Measurements from ENCODE around the gene LRP1.

LRP1 gene

GRCh38 chr12:57094208-57095160 lies 33.8 kb upstream of the LRP1 start:
- DNase-seq: no peak

DNA sequence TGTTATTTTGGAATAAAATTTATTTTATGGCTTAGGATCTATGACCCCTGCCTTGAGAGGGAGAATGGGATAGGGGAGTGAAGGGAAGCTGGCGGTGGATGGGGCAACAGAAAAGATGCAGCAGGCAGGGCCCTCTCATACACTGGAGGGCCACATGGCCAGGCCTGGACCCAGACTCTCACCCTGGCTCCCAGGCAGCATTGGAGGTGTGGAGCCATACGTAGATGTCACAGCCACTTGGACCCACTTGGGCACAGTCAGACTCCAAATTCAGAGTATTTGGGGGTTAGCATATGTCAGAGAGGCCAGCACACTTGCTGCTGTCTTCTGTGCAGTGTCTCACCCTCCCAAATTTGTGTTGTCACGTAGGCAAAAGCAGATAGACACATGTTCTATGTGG lies 32.8 kb upstream of the LRP1 start:
- DNase-seq: no peak

DNA sequence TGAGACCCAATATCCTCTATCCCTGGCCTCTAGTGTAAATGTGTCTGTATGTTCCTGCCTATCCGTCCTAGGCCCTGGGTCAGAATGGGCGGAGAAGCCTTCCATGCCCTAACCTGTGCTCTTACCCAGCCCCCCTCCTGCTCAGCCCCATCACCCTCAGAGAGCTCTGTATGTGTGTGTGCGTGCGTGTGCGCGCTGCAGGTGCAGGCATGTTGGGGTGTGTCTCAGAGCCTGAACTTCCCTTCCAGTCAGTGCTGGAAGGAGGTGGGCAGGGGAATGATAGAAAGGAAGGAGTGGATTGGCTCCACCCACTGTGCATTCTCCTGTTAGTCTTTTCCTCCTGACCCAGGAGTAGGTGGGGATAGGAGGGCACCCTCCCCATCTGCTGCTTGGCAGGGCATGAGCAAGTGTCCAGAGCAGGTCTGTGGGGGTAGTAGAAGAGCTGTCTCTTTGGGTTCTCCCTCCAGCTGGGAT lies 32.1 kb upstream of the LRP1 start:
- no peak for DNase-seq

DNA sequence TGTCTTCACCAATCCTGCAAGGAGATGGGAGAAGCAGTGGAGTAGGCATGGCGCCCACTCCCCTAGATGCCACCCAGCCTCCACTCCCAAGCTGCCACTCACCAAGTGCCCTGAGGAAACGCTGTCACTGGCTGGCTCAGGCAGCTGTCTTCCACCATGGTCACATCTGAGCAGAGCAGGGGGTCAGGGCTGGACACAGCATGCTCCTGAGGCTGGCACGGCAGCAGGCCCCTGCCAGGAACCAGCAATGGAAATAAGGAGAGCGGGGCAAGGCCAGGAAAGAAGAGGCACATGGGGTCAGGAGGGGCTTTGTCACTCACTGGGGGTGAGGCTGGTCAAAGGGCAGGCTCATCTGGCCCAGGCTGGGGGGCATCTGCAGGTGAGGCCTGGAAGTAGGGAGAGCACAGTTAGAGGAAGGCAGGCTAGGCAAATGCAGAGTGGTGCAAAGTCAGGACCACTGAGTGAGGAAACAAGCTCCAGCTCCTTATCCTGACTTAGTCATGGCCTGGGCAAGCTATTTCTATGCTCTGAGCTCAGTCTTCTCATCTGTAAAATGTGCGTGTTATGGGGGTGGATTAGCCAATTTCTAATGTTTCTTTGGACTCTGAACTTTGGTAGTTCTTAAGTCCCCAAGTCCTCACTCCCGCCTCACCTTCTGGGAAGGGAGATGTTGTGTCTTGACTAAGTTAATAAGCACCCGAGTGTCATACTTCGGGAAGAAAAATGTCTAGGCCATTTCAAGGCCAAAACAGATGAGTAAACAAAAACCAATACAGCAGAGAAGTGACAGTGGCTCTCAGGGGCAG lies 31.3 kb upstream of the LRP1 start:
- DNase-seq: no peak

- no peak for DNase-seq
These were observed 30.8 kb upstream of the LRP1 start for GRCh38 chr12:57097554-57097835.

- DNase-seq: no peak
These were observed 29.7 kb upstream of the LRP1 start for GRCh38 chr12:57098546-57098945.

DNA sequence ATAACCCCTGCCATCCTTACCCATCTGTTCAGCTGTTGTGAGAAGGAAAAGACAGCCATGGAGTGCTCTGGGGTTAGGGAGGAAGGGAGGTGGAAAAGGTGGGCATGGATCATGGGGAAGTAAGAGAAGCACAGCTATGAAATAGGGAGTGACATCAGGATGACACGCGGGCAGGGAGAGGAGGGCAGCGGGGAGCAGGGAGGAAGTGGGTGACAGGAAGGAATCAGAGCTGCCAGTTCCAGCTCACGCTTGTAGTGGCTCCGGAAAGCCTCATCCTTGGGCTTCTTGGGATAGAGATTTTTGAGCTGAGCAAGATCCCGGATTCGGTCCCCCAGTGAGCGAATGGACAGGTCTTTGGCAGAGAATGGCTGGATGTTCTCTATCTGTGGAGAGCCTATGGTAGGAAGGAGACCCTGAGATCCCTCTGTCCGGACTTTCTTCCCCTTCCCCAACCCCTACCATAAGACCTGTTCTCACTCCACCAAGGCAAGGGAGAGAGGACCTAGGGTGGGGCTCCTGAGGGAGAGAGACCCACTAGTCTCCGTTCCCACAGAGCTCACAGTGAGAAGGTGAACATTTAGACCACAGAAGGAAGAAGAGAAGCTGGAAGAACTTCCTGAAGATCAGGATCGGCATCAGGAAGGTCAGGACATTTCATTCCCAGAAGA lies 29.1 kb upstream of the LRP1 start:
- DNase-seq: no peak

DNA sequence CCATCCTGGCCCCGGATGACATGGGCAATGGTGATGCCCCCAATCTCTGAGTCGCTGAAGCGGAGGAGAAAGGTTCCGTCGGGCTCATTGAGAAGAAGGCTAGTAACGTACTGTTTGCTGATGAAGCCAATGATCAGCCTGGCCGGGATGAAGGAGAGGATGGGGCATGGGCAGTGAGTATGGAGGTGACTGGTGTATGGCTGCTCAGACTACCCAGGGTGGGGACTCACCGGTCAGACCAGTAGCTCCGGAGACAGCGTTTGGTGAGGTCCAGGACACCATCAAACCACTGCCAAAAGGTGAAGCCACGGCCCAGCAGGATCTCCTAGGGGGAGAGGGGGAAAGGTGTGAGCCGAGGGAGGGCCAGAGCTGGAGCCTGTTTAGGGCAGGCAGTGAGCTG lies 28.5 kb upstream of the LRP1 start:
- DNase-seq: no peak

DNA sequence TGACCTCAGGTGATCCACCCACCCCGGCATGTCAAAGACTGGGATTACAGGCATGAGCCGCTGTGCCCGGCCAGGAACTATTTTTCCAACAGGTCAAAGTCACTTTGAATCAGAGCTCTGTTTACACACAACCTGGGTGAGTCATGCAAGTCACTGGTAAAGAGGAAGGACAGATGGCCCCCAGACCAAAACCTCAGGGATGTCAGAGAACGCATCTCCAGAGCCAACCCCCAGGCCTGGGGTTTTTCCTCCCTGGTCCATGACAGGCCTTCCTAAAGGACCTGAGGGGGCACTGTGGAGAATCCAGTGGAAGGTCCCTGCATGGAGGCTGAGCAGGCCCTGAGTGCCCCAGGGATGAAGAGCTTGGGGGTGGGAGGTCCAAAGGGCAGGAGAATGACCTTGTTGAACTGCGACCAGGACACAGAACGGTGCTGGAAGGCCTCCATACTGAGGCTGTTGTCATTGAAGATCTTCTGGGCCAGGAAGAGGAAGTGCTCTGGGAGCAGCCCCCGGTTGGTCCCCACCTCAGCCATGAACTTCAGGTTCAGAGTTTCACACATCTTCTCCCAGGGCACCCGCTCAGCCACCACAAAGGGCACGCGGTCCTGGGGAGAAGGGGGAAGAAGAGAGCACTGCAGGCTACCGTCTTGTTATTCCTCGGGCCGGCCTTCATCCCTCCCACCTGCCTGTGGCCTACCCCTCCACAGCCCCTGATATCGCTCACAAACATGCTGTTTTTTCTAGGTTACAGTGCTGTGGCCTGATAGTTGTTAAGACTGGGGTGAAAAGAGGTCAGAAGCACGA lies 26.2 kb upstream of the LRP1 start:
- no peak for DNase-seq

- DNase-seq: no peak
These were observed 24.4 kb upstream of the LRP1 start for GRCh38 chr12:57103856-57104255.

GRCh38 chr12:57104292-57104910 lies 23.9 kb upstream of the LRP1 start:
- no peak for DNase-seq

DNA sequence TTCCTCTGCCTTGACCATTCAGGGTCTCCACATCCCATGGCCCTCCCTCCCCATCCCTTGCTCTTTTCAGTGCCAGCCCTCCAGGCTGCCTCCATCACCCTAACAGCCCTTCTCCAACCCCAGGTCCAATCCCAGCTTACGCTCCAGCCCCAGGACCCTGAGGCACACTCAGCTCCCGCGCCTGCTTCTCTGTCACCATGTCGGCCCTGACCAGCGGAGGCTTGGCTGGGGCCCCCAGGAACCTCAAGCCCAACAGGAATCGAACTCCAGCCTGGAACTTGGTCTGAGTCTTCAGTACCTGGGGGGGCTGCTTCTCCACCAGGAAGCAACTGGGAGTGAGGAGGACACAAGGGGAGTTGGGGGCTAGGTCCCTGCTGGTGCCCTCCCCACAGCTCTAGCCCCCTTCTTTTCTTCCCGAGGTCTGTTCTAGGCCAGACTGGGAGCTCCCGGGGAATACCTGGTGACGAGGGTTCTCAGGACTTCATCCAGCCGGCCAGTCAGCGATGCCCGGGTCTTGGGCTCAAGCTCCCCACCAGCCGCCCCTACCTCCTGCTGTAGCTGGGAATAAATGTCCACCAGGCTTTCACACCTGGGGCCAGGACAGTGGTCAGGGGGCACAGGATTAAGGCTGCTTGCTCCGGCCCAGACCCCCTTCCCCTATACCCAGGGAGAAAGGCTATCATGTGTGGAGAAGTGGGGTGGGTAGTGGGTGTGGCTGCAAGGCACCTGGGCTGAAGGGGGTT lies 23.1 kb upstream of the LRP1 start:
- no peak for DNase-seq

GRCh38 chr12:57106021-57106708 lies 22.1 kb upstream of the LRP1 start:
- peak; percentile 21 for DNase-seq

DNA sequence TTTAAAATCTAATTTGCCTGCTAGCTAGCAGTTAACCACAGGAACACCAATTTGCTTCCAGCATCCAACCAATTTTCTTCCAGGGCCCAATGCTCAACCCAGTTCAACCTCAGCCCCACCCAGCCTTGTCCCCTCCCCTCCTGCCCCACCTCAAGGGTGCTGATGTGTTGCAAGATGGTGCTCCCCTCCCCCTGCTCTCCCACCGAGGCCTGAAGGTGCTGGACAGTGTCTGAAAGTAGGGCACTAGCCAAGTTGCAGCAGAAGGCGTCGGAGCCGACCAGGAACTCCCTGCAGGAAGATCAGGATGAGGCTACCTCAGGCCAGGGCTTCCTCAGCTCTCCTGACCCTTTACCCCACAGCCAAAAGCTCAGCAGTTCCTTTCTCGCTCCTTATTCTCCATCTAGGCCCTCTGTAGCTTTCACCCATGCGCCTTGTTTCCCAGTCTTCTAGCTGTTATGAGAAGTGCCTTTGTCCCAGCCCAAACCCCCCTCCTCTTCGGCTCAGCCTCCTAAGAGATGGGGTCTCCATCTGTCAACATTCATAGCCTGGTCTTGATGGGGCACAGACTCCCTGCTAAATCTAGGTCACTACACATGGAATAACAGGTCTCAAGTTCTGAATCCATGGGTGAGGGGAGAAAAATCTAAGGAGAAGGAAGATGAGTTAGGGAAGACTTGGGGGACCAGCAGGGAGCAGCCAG lies 20.7 kb upstream of the LRP1 start:
- no peak for DNase-seq

- DNase-seq: no peak
These were observed 18.8 kb upstream of the LRP1 start for GRCh38 chr12:57109207-57110103.

- DNase-seq: no peak
These were observed 17.9 kb upstream of the LRP1 start for GRCh38 chr12:57110104-57111030.

DNA sequence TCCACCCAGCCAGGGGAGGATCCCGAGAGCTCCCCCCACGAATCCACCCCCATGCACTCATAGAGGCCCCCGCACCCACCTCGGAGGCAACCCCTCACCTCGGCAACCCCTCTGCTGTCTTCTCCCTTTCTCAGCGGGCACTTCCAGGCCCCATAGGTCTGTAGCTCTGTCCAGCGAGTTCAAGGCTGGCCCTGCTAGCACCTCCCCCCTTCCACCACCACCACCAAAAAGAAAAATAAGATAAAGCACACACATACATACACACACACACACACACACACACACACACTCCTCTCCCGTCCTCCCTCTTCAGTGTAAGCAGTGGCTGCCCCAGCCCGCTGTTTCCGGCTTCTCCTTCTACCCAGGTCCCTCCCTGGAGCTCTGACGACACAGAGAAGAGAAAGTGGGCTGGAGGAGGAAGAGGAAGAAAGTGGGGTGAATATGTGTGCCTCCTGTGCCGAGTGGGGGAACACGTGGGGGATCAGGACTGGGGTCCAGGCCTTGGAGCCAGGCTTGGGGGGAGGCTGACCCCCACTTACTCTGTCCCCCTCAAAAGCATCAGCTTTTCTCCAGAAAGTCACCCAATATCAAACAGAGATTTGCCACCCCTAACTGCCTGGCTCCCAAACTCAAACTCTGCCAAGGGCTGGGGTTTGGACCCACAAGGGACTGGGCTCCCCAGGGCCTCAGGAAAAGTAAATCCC lies 17.1 kb upstream of the LRP1 start, which contains the start of gene STAT6:
TSS of gene STAT6 (minus strand) at position 332 of the 704 bp plus-strand sequence. CDS start 3,084 bp downstream, outside the sequence.
- no peak for DNase-seq
